HFF-Myc (cell line): ENCODE measurements around the gene PAMR1.

ENCODE experiments used
- DNase-seq: peaks from one replicate; pipeline ENCODE4 v3.0.0-alpha.2; 2011; ENCODE audit warnings: low read depth; ENCODE audit errors: extremely low read depth
- H3K4me3 ChIP-seq: replicated peaks from 2 replicates; pipeline ENCODE4 v1.5.1; 2011; ENCODE audit warnings: low read depth, mild to moderate bottlenecking, control low read depth, low read length
- TF ChIP-seq, protein P1 (sequence below): IDR thresholded peaks from 2 replicates; pipeline ENCODE4 v1.5.1; 2012; ENCODE audit warnings: mild to moderate bottlenecking, low read depth, low read length, control low read depth; ENCODE audit errors: missing control alignments

The PAMR1 gene

DNA sequence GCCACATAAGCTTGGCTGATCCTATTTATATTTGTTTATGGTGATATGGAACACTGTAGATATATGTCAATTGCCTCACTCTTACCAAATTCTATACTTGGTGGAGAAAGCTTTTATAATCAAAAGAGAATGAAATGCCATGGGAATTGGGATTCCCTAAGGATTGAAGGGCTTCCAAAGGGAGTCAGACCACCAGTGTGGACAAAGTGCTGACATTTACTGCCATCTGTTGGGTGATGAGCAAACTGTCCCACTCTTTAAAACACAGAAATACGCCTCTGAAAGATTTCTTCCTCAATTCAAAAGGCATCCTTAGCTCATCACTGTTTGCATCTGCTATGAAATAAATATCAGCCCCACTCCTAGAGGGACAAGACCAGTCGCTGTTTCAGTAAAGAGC lies 113.1 kb downstream of the PAMR1 start:
- no peak for DNase-seq
- H3K4me3 ChIP-seq: no peak overlapping the region
- TF ChIP-seq, protein P1, sequence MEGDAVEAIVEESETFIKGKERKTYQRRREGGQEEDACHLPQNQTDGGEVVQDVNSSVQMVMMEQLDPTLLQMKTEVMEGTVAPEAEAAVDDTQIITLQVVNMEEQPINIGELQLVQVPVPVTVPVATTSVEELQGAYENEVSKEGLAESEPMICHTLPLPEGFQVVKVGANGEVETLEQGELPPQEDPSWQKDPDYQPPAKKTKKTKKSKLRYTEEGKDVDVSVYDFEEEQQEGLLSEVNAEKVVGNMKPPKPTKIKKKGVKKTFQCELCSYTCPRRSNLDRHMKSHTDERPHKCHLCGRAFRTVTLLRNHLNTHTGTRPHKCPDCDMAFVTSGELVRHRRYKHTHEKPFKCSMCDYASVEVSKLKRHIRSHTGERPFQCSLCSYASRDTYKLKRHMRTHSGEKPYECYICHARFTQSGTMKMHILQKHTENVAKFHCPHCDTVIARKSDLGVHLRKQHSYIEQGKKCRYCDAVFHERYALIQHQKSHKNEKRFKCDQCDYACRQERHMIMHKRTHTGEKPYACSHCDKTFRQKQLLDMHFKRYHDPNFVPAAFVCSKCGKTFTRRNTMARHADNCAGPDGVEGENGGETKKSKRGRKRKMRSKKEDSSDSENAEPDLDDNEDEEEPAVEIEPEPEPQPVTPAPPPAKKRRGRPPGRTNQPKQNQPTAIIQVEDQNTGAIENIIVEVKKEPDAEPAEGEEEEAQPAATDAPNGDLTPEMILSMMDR: peak; percentile 55

- DNase-seq: no peak
- H3K4me3 ChIP-seq: no peak overlapping the region
- TF ChIP-seq, protein P1: no peak
Observed at GRCh38 chr11:35407041-35407440, 118.4 kb downstream of the PAMR1 start.

- no peak overlapping the region for H3K4me3 ChIP-seq
- DNase-seq: peak; percentile 31
- TF ChIP-seq, protein P1: peak; percentile 71
Observed at GRCh38 chr11:35404388-35404775, 121.0 kb downstream of the PAMR1 start.

GRCh38 chr11:35403765-35404387 lies 121.5 kb downstream of the PAMR1 start:
- H3K4me3 ChIP-seq: no peak overlapping the region
- TF ChIP-seq, protein P1: no peak
- DNase-seq: no peak

GRCh38 chr11:35402751-35403660 lies 122.4 kb downstream of the PAMR1 start:
- no peak for DNase-seq
- H3K4me3 ChIP-seq: no peak overlapping the region
- TF ChIP-seq, protein P1: no peak

GRCh38 chr11:35398881-35399280 lies 126.5 kb downstream of the PAMR1 start:
- H3K4me3 ChIP-seq: no peak overlapping the region
- TF ChIP-seq, protein P1: no peak
- no peak for DNase-seq
